ENCODE results near the gene LY6G6D. TPM values are rescaled to one million over a fixed set of nuclear protein-coding genes. Genes with fewer than 3 reads are reported as not detected.

LY6G6D gene
- total and polyA plus RNA-seq, 2 of the 13 experiments (the other 11 are each of a cell fraction or from before 2014, with no cell fraction given), result not detected

DNA sequence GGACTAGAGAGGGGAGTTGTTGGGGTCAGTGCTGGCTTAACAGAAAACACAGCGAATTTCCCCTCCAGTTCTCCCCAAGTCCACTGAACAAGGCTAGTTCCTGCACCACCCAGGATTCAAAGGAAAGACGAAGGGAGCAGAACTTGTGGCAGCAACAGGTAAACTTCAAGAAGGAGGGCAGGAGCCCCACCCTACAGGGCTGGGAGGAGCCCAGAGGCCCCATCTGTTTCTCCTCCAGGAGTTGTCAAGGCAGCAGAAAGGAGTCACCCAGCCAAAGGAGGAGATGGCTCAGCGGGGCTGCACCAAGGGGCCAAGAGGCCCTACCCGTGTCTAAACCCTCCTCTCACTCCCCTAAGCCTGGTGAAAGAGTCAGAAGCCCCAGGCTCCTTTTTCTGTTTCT lies 49.0 kb downstream of the LY6G6D start:
- WGBS (ENCODE audit: low lambda C conversion rate), result 94% methylated on average over 4 of the region's 4 CpGs

More for the DNA sequence above, 49.0 kb downstream of the LY6G6D start:
- no peak overlapping the region for H3K27ac ChIP-seq (ENCODE audit: extremely low read length, insufficient read depth, low read length)
- intact Hi-C loops (cut with micrococcal nuclease; ENCODE audit: unreplicated experiment) (no loop called here), in situ Hi-C loops (cut with HindIII; ENCODE audit: extremely low pct_ligation_motif_present, low pct_unique_long_range_greater_than_20kb) (no loop called here)
- H3K9me3 ChIP-seq (ENCODE audit: low read length), result no peaks in the 10 kb centered on the region
- no peak overlapping the region for H3K4me3 ChIP-seq (replicated peaks in 1 of 3; ENCODE audit: insufficient read depth in 1 of 3, low read depth in 2 of 3, low read length in 3 of 3)
- CTCF ChIA-PET (ENCODE audit: low intra/inter-chr PET ratio, low total read pairs), result no interaction called here
- no peak overlapping the region for H3K9ac ChIP-seq (ENCODE audit: insufficient read depth, low read depth, low read length)
- BruUV-seq (replicated peaks), result no TSS peak
- peaks cover 0 to 2% of the 10 kb centered on the region in 2 experiments; a peak in 3 of 5 replicates for H3K36me3 ChIP-seq (replicated peaks in 1 of 2; ENCODE audit: control insufficient read depth in 1 of 2, insufficient read depth in 2 of 2, low read length in 2 of 2)
- ATAC-seq (no peak), DNase-seq (ENCODE audit: low spot score) (no peak), FAIRE-seq (no peak)
- peaks cover 47% of the 10 kb centered on the region for H3K4me1 ChIP-seq (ENCODE audit: insufficient read depth, low read length)
- no peaks in the 10 kb centered on the region for H4K20me1 ChIP-seq (ENCODE audit: insufficient read depth, low read length)
- TF ChIP-seq BHLHE40 (IDR thresholded peaks at IDR 0.05; ENCODE audit: low read length) (no peak), ZNF484 (CRISPR knock-in tag; IDR thresholded peaks at IDR 0.05; ENCODE audit: borderline replicate concordance, low read depth) (no peak), ZFX (CRISPR knock-in tag; IDR thresholded peaks at IDR 0.05; ENCODE audit: low read depth) (no peak), NFIC (IDR thresholded peaks at IDR 0.05; ENCODE audit: low read length) (no peak), ZFP62 (CRISPR knock-in tag; IDR thresholded peaks at IDR 0.05) (no peak), RFX5 (IDR thresholded peaks at IDR 0.05; ENCODE audit: low read depth, low read length) (no peak), ZNF124 (CRISPR knock-in tag; IDR thresholded peaks at IDR 0.05) (no peak), ATF7 (IDR thresholded peaks at IDR 0.05) (no peak), ATF7 (CRISPR knock-in tag; IDR thresholded peaks at IDR 0.05) (no peak), ERF (CRISPR knock-in tag; IDR thresholded peaks at IDR 0.05) (no peak), ZMYM4 (CRISPR knock-in tag; IDR thresholded peaks at IDR 0.05) (no peak)
- TF ChIP-seq, protein P1, sequence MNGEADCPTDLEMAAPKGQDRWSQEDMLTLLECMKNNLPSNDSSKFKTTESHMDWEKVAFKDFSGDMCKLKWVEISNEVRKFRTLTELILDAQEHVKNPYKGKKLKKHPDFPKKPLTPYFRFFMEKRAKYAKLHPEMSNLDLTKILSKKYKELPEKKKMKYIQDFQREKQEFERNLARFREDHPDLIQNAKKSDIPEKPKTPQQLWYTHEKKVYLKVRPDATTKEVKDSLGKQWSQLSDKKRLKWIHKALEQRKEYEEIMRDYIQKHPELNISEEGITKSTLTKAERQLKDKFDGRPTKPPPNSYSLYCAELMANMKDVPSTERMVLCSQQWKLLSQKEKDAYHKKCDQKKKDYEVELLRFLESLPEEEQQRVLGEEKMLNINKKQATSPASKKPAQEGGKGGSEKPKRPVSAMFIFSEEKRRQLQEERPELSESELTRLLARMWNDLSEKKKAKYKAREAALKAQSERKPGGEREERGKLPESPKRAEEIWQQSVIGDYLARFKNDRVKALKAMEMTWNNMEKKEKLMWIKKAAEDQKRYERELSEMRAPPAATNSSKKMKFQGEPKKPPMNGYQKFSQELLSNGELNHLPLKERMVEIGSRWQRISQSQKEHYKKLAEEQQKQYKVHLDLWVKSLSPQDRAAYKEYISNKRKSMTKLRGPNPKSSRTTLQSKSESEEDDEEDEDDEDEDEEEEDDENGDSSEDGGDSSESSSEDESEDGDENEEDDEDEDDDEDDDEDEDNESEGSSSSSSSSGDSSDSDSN (CRISPR knock-in tag; IDR thresholded peaks at IDR 0.05), result no peak
- TF ChIP-seq, protein P2, sequence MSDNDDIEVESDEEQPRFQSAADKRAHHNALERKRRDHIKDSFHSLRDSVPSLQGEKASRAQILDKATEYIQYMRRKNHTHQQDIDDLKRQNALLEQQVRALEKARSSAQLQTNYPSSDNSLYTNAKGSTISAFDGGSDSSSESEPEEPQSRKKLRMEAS (IDR thresholded peaks at IDR 0.05), result no peak
- TF ChIP-seq, protein P3, sequence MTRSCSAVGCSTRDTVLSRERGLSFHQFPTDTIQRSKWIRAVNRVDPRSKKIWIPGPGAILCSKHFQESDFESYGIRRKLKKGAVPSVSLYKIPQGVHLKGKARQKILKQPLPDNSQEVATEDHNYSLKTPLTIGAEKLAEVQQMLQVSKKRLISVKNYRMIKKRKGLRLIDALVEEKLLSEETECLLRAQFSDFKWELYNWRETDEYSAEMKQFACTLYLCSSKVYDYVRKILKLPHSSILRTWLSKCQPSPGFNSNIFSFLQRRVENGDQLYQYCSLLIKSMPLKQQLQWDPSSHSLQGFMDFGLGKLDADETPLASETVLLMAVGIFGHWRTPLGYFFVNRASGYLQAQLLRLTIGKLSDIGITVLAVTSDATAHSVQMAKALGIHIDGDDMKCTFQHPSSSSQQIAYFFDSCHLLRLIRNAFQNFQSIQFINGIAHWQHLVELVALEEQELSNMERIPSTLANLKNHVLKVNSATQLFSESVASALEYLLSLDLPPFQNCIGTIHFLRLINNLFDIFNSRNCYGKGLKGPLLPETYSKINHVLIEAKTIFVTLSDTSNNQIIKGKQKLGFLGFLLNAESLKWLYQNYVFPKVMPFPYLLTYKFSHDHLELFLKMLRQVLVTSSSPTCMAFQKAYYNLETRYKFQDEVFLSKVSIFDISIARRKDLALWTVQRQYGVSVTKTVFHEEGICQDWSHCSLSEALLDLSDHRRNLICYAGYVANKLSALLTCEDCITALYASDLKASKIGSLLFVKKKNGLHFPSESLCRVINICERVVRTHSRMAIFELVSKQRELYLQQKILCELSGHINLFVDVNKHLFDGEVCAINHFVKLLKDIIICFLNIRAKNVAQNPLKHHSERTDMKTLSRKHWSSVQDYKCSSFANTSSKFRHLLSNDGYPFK (CRISPR knock-in tag; IDR thresholded peaks at IDR 0.05; ENCODE audit: borderline replicate concordance), result no peak
- TF ChIP-seq, protein P4, sequence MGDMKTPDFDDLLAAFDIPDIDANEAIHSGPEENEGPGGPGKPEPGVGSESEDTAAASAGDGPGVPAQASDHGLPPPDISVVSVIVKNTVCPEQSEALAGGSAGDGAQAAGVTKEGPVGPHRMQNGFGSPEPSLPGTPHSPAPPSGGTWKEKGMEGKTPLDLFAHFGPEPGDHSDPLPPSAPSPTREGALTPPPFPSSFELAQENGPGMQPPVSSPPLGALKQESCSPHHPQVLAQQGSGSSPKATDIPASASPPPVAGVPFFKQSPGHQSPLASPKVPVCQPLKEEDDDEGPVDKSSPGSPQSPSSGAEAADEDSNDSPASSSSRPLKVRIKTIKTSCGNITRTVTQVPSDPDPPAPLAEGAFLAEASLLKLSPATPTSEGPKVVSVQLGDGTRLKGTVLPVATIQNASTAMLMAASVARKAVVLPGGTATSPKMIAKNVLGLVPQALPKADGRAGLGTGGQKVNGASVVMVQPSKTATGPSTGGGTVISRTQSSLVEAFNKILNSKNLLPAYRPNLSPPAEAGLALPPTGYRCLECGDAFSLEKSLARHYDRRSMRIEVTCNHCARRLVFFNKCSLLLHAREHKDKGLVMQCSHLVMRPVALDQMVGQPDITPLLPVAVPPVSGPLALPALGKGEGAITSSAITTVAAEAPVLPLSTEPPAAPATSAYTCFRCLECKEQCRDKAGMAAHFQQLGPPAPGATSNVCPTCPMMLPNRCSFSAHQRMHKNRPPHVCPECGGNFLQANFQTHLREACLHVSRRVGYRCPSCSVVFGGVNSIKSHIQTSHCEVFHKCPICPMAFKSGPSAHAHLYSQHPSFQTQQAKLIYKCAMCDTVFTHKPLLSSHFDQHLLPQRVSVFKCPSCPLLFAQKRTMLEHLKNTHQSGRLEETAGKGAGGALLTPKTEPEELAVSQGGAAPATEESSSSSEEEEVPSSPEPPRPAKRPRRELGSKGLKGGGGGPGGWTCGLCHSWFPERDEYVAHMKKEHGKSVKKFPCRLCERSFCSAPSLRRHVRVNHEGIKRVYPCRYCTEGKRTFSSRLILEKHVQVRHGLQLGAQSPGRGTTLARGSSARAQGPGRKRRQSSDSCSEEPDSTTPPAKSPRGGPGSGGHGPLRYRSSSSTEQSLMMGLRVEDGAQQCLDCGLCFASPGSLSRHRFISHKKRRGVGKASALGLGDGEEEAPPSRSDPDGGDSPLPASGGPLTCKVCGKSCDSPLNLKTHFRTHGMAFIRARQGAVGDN (CRISPR knock-in tag; IDR thresholded peaks at IDR 0.05), result no peak
- POLR2A ChIA-PET, result interaction anchor here (1.6 kb wide), 1 partner anchor 27 kb away, joined by 10 read pairs; the partner anchor contains the start of gene CLIC1
- H3K79me2 ChIP-seq (ENCODE audit: insufficient read depth, low read length), result no peaks in the 10 kb centered on the region
- H3K27me3 ChIP-seq (ENCODE audit: control insufficient read depth in 1 of 2, insufficient read depth in 2 of 2, low read length in 2 of 2), result no peaks in the 10 kb centered on the region
- no peak overlapping the region for H2AFZ ChIP-seq (ENCODE audit: low read length)
- H3K4me2 ChIP-seq (ENCODE audit: low read depth, low read length), result no peak overlapping the region

Measured in HepG2 (cell line).